ENCODE measurements around the gene DCAKD. TPM values are rescaled to one million over a fixed set of nuclear protein-coding genes. Genes with fewer than 3 reads are reported as not detected.

DCAKD gene
- total and polyA plus RNA-seq, 2 of the 8 experiments (the other 6 are each of a cell fraction or from before 2014, with no cell fraction given), result 35.6 to 52.9 TPM

DNA sequence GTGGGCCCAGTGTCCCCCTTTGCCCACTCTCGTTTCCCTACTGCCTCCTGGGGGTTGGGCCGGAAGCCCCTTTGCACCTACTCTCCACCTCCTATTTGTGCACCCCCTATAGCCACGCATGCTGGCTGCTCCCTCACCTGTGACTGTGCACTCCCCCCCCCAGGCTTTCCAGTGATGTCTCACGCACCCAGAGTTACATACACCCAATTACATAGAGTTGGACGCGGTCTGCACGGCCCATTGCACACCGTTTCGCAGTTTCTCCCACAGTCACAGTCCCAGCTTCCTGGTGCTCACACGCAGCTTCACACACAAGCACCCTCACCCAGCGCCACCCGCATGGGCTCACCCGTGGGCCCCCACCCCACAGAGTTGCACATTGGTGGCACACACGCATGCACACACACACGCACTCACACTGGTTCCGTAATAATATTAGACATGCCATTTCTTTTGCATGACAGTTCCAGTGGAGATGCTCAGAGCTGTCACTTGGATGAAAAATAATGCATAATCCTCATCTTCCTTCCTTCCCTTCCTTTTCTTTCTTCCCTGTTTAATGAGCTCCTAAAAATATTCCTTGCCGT is 61.8 kb downstream of the DCAKD start (continued):
- TF ChIP-seq, protein P1, sequence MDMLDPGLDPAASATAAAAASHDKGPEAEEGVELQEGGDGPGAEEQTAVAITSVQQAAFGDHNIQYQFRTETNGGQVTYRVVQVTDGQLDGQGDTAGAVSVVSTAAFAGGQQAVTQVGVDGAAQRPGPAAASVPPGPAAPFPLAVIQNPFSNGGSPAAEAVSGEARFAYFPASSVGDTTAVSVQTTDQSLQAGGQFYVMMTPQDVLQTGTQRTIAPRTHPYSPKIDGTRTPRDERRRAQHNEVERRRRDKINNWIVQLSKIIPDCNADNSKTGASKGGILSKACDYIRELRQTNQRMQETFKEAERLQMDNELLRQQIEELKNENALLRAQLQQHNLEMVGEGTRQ (IDR thresholded peaks at IDR 0.05; ENCODE audit: low read length), result no peak
- no peak for TF ChIP-seq SRF (IDR thresholded peaks at IDR 0.05; ENCODE audit: low read depth, low read length)
- TF ChIP-seq, protein P2, sequence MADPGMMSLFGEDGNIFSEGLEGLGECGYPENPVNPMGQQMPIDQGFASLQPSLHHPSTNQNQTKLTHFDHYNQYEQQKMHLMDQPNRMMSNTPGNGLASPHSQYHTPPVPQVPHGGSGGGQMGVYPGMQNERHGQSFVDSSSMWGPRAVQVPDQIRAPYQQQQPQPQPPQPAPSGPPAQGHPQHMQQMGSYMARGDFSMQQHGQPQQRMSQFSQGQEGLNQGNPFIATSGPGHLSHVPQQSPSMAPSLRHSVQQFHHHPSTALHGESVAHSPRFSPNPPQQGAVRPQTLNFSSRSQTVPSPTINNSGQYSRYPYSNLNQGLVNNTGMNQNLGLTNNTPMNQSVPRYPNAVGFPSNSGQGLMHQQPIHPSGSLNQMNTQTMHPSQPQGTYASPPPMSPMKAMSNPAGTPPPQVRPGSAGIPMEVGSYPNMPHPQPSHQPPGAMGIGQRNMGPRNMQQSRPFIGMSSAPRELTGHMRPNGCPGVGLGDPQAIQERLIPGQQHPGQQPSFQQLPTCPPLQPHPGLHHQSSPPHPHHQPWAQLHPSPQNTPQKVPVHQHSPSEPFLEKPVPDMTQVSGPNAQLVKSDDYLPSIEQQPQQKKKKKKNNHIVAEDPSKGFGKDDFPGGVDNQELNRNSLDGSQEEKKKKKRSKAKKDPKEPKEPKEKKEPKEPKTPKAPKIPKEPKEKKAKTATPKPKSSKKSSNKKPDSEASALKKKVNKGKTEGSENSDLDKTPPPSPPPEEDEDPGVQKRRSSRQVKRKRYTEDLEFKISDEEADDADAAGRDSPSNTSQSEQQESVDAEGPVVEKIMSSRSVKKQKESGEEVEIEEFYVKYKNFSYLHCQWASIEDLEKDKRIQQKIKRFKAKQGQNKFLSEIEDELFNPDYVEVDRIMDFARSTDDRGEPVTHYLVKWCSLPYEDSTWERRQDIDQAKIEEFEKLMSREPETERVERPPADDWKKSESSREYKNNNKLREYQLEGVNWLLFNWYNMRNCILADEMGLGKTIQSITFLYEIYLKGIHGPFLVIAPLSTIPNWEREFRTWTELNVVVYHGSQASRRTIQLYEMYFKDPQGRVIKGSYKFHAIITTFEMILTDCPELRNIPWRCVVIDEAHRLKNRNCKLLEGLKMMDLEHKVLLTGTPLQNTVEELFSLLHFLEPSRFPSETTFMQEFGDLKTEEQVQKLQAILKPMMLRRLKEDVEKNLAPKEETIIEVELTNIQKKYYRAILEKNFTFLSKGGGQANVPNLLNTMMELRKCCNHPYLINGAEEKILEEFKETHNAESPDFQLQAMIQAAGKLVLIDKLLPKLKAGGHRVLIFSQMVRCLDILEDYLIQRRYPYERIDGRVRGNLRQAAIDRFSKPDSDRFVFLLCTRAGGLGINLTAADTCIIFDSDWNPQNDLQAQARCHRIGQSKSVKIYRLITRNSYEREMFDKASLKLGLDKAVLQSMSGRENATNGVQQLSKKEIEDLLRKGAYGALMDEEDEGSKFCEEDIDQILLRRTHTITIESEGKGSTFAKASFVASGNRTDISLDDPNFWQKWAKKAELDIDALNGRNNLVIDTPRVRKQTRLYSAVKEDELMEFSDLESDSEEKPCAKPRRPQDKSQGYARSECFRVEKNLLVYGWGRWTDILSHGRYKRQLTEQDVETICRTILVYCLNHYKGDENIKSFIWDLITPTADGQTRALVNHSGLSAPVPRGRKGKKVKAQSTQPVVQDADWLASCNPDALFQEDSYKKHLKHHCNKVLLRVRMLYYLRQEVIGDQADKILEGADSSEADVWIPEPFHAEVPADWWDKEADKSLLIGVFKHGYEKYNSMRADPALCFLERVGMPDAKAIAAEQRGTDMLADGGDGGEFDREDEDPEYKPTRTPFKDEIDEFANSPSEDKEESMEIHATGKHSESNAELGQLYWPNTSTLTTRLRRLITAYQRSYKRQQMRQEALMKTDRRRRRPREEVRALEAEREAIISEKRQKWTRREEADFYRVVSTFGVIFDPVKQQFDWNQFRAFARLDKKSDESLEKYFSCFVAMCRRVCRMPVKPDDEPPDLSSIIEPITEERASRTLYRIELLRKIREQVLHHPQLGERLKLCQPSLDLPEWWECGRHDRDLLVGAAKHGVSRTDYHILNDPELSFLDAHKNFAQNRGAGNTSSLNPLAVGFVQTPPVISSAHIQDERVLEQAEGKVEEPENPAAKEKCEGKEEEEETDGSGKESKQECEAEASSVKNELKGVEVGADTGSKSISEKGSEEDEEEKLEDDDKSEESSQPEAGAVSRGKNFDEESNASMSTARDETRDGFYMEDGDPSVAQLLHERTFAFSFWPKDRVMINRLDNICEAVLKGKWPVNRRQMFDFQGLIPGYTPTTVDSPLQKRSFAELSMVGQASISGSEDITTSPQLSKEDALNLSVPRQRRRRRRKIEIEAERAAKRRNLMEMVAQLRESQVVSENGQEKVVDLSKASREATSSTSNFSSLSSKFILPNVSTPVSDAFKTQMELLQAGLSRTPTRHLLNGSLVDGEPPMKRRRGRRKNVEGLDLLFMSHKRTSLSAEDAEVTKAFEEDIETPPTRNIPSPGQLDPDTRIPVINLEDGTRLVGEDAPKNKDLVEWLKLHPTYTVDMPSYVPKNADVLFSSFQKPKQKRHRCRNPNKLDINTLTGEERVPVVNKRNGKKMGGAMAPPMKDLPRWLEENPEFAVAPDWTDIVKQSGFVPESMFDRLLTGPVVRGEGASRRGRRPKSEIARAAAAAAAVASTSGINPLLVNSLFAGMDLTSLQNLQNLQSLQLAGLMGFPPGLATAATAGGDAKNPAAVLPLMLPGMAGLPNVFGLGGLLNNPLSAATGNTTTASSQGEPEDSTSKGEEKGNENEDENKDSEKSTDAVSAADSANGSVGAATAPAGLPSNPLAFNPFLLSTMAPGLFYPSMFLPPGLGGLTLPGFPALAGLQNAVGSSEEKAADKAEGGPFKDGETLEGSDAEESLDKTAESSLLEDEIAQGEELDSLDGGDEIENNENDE (IDR thresholded peaks at IDR 0.05; ENCODE audit: insufficient replicate concordance, low read length), result no peak
- no peak for TF ChIP-seq JUN (IDR thresholded peaks at IDR 0.05; ENCODE audit: low read depth, low read length)
- TF ChIP-seq, protein P3, sequence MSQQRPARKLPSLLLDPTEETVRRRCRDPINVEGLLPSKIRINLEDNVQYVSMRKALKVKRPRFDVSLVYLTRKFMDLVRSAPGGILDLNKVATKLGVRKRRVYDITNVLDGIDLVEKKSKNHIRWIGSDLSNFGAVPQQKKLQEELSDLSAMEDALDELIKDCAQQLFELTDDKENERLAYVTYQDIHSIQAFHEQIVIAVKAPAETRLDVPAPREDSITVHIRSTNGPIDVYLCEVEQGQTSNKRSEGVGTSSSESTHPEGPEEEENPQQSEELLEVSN (IDR thresholded peaks at IDR 0.05), result no peak
- TF ChIP-seq POLR2AphosphoS5 (IDR thresholded peaks at IDR 0.05; ENCODE audit: low read depth, low read length), result no peak
